ENCODE results near the gene ULK4. TPM values are rescaled to one million over a fixed set of nuclear protein-coding genes. Genes with fewer than 3 reads are reported as not detected.
"Not testable (repeated sequence)": the region's sequence is repeated elsewhere in the genome, so short reads cannot be mapped to it uniquely, and the experiment has no call there.

Gene ULK4
- total RNA-seq, 1 experiment from 2014 or later = 13.5 TPM

GRCh38 chr3:41503998-41504623 lies 457.8 kb downstream of the ULK4 start:
- no peak for DNase-seq (ENCODE audit: low read depth)

DNA sequence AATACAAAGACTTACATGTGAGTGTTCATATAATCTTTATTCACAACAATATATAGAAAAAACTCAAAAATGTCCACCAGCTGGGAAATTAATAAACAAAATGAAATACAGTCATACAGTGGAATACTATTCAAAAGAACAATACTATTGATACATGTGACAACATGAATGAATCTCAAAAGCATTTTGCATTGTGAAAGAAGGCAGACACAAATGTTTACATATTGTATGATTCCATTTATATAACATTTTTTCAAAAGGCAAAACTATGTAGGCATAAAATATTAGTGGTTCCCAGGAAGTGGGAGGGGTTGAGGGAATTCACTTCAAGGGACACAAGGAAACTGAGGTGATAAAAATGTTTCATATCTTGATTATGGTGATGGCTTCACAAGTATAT lies 459.4 kb downstream of the ULK4 start:
- no peak for DNase-seq (ENCODE audit: low read depth)

- DNase-seq (ENCODE audit: low read depth) = no peak
Observed at GRCh38 chr3:41502023-41502422, 459.9 kb downstream of the ULK4 start.

DNA sequence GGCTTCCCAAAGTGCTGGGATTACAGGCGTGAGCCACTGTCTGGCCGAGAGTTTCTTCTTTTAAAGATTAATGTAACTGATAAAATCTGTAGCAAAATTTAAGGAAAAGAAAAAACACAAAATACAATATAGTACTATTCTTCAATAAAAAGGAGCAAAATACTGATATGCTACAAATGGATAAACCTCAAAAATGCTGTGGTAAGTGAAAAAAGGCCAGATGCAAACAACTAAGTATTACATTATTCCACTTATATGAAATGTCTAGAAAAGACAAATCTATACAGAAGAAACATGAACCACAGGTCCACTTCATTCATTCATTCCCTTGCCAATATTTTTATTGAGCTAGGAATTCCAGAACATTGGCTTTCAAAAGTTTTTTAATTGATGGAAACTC lies 463.1 kb downstream of the ULK4 start:
- DNase-seq (ENCODE audit: low read depth) = no peak

- no peak for DNase-seq (ENCODE audit: low read depth)
Observed at GRCh38 chr3:41490360-41490759, 471.5 kb downstream of the ULK4 start.

- DNase-seq (ENCODE audit: low read depth) = no peak
Observed at GRCh38 chr3:41489231-41489630, 472.7 kb downstream of the ULK4 start.

- no peak for DNase-seq (ENCODE audit: low read depth)
Observed at GRCh38 chr3:41488501-41488900, 473.4 kb downstream of the ULK4 start.

- no peak for DNase-seq (ENCODE audit: low read depth)
Observed at GRCh38 chr3:41485484-41485883, 476.4 kb downstream of the ULK4 start.

DNA sequence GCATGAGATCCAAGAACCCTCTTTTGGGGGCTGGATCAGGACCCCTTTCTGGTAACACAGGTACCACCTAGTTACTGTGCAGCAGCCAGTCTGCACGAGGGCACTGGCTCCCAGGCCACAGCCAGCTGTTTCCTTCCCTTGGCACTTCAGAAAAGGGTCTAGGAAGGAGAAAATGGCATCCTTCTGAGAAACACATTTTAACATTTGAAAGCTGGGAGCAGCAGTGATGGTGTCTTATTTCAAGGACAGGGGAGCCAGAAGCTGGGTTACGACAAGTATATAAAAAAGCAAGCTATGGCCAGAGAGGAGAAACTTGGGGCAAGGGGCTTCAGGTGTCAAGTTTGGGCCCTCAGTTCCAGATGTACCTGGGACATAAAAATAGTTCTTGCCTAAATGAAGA lies 479.8 kb downstream of the ULK4 start:
- no peak for DNase-seq (ENCODE audit: low read depth)

GRCh38 chr3:41478278-41478677 lies 483.6 kb downstream of the ULK4 start:
- DNase-seq (ENCODE audit: low read depth) = no peak

- DNase-seq (ENCODE audit: low read depth) = no peak
Observed at GRCh38 chr3:41477399-41478014, 484.4 kb downstream of the ULK4 start.

- DNase-seq (ENCODE audit: low read depth) = no peak
Observed at GRCh38 chr3:41469083-41469482, 492.8 kb downstream of the ULK4 start.

- DNase-seq (ENCODE audit: low read depth) = no peak
Observed at GRCh38 chr3:41467481-41467880, 494.4 kb downstream of the ULK4 start.

DNA sequence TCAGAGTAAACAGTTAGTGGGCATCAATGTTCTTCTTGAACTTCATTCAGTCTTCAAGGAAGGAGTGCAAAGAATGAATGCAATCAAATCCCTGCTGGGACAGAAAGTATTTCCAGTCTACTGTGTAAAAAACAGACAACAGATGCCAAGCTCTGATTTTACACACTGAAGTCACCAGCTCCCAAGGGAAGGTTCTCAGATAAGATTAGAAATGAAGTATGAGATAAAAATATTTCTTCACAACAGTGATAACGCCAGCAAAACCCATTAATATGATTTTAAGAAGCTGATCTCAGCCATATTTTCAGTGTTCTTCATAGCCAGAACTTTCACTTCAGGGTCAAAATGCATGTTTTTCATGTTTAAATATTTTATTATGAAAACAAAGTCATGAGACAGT lies 497.0 kb downstream of the ULK4 start:
- no peak for DNase-seq (ENCODE audit: low read depth)

DNA sequence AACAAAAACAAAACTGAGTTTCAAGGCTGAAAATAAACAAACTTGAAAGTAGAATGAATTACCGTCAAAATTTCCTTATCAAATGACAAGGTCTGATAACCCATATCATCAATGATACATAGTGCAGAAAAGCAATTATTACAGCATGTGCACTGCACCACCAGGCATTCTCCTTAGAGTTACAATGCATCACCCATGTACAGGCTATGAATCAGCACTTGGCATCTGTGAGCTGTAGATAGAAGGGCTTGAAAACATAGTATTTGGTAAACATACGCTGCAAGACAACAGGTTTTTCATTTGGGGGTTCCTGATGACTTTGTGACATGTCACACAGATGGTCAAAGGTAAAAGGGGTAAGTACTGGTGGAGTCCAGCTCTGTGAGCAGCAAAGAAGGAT lies 497.5 kb downstream of the ULK4 start:
- no peak for DNase-seq (ENCODE audit: low read depth)

DNA sequence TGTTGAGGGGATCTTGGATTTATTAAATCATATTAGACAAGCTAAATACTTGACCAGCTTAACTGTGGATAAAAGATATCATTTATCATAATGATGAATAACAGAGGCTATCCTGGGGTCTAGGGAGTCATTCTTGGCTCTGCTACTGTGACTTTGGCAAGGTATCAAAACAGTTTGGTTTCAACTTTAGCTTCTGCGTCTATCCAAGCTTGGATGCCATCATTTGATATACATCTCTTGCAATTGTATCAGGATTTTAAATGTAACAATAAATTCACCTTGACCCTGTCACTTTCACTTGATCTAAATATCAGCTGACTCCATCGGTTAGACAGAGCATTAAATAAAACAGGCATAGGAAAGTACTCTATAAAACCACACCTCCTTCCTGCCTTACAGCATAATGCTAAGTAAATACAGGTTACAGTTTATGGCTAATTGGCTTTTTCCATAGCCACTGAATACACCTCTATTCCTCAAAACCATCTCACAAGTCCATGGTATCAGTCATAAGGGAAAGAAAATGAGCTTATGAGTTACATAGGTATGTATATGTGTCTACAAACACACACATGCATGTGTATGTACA lies 499.7 kb downstream of the ULK4 start:
- no peak for DNase-seq (ENCODE audit: low read depth)

DNA sequence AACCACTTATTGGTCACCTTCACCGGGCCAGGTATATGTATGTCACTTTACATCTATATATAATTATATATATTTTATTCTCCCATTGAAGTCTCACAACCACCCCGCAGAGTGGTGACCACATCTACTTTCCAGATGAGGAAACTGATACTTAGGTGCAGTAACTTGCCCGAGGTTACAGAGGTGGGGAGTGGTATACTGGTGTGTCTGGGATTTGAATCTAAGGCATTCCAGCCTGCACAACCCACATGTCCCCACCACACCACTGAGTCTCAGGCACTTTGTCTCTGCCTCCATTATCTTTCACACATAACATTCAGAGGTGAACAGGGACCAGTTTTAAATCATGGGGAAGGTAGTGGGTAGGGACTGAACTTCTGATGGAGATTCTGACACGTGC lies 501.2 kb downstream of the ULK4 start:
- DNase-seq (ENCODE audit: low read depth) = no peak

DNA sequence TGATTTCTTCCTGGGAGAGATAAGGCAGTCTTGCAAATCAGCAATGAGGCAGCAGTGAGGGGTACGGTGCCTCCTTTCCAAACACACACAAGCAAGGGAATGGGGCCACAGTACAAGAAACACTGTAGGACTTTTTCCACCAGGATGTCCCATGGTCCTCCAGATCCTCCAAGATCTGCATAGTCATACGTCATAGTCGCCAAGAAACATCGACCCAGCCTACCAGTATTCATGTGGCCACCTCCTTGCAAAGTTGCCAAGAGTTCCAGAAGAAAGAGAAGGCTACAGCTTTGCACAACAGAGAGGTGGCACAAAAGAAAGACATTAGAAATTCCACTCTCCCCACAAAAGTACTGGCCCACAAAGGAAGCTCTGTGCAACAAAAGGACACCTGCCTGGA lies 504.7 kb downstream of the ULK4 start:
- DNase-seq (ENCODE audit: low read depth) = no peak

DNA sequence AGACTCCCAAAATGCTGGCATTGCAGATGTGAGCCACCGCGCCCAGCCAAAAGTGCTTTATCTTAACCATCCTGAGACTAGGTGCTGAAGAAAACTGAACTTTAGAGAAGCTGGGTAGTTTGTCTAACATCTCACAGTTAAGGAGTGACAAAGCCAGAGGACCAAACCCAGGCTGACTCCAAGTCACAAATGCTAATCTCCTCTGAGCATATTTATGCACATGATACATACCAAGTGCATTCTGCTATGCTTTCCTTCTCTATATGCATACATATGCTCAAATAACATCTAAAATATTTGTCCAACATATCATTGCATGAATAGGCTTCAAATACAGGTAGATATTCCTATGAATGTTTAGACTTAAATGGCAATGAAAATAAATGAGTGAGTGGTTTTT lies 505.7 kb downstream of the ULK4 start:
- no peak for DNase-seq (ENCODE audit: low read depth)

- DNase-seq (ENCODE audit: low read depth) = not testable (repeated sequence)
Observed at GRCh38 chr3:41453618-41454017, 508.3 kb downstream of the ULK4 start.

GRCh38 chr3:41450416-41451231 lies 511.3 kb downstream of the ULK4 start:
- no peak for DNase-seq (ENCODE audit: low read depth)

- DNase-seq (ENCODE audit: low read depth) = no peak
Observed at GRCh38 chr3:41448396-41448795, 513.5 kb downstream of the ULK4 start.

DNA sequence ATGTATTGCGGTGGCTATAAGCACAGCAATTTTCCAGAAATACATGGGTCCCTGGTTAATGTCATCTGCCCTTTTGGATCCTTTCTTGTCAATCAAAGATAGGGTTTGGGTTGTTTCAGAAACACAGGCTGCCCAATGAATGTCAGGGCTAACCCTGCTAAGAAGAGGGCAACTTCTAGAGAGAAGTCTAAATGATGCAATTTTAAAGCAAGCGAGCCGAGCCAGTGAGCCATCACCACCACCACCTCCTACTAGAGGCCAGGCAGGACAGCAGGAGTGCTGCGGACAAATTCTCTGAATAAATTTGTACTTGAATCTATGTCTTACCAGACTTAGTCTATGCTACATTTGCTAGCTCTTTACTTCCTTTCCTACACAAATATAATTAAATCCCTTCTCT lies 514.2 kb downstream of the ULK4 start:
- no peak for DNase-seq (ENCODE audit: low read depth)
